ENCODE results near the gene IQGAP1.

DNA sequence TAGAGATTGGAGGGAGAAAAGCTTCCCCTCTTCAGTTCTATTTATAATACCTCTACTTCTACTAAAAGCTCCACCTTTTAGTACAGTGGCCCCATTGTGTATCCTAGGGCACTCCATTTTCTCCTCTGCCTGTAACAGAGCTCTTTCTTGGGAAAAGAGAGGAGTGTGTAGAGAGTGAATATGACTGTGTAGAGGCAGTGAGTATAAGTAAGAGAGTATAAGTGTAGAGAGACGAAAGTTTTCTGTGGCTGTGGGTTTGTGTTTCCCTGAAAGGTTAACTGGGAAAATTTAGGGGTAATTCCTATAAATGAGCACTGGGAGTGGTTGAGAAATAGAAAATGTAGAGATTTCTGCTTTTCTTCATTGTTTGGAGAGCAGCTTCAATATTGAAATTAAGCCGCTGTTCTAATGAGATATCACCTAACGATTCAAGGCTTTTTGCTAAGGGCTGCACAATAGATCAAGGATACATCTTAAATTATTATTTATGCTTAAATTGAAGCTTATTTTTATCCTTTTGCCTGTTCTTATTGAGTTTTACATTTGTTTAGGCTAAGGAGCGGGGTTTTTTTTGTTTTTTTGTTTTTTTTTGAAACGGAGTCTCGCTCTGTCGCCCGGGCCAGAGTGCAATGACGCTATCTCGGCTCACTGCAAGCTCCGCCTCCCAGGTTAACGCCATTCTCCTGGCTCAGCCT is 6.9 kb downstream of the IQGAP1 start:
- TF ChIP-seq EZH2 (IDR thresholded peaks at IDR 0.05) (no peak), ATF3 (IDR thresholded peaks at IDR 0.05) (no peak), RAD21 (IDR thresholded peaks at IDR 0.05; ENCODE audit: low read depth) (no peak)
